HG02623 (cell line): ENCODE measurements around the gene EMP1.
"Not testable (repeated sequence)": the region's sequence is repeated elsewhere in the genome, so short reads cannot be mapped to it uniquely, and the experiment has no call there.

Experiments used
- ATAC-seq: cut with Tn5 transposase; IDR thresholded peaks from one replicate; pipeline ENCODE4 v1.9.1; 2021; ENCODE audit warnings: moderate library complexity; ENCODE audit not compliant: unreplicated experiment

EMP1 gene

DNA sequence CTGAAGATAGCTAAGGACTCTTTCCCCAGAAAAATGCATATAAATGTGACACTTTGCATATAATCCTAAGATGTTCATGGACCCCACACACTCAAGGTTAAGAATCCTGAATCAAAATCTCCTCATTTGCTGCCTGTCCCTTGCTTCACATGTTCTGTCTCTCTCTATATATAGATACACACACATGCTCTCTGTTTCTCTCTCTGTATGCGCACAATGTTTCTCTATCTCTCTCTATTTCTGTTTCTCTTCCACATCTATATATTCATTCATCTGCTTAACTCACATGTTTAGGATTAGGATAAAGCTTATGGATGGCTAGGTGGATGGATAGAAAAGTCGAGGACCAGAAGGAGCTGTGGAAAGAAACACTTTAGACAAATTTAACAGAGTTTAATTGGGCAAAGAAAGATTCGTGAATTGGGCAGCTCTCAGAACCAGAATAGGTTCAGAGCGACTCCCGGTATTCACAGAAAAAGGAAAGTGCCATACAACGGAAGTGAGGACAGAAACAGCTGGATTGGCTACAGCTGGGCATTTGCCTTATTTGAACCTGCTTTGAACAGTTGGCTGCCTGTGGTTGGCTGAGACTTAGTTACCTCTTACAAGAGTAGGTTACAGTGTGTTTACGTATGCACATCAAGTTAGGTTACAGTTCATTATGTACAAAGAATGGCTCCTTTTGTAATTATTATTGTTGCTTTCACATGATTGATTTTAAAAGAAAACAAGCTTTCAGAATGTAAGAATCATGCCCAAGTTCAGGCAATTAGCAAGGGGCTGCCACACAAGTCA lies 57.6 kb downstream of the EMP1 start:
- ATAC-seq: no peak

GRCh38 chr12:13255792-13256691 lies 59.5 kb downstream of the EMP1 start:
- ATAC-seq: peak; percentile 97

GRCh38 chr12:13256692-13257045 lies 60.1 kb downstream of the EMP1 start:
- ATAC-seq: no peak

- no peak for ATAC-seq
These were observed 60.9 kb downstream of the EMP1 start for GRCh38 chr12:13257356-13257875.

DNA sequence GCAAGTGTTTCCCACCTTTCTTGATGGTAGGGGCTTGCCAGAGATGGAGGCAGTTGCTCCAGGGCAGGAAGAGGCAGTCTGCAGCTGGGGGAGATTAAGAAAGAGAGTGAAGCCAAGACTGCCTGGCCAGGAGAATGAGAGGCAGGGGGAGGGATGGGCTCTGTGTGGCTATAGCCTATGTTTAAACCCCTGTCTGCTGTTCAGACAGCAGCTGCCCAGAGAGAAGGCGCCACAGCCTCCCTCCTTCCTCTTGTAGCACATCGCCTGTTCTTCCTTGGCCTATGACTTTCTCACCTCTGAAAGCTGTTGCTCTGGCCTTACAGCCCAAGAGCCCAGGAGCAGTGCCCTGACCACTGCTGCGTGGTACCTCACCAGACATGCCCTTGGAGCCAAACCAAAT lies 61.7 kb downstream of the EMP1 start:
- no peak for ATAC-seq

- no peak for ATAC-seq
These were observed 62.2 kb downstream of the EMP1 start for GRCh38 chr12:13258717-13259119.

- ATAC-seq: not testable (repeated sequence)
These were observed 63.1 kb downstream of the EMP1 start for GRCh38 chr12:13259625-13260024.

DNA sequence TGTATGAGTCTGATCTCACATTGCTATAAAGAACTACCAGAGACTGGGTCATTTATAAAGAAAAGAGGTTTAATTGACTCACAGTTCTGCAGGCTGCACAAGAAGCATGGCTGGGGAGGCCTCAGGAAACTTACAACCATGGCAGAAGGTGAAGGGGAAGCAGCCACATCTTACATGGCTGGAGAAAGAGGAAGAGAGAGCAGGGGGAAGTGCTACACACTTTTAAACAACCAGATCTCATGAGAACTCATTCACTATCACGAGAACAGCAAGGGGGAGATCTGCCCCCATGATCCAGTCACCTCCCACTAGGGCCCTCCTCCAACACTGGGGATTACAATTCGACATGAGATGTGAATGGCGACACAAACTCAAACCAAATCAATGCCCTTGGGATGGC lies 71.3 kb downstream of the EMP1 start:
- ATAC-seq: not testable (repeated sequence)

- ATAC-seq: no peak
These were observed 72.1 kb downstream of the EMP1 start for GRCh38 chr12:13268581-13268980.
